Measurements from ENCODE around the gene KMT5C.

DNA sequence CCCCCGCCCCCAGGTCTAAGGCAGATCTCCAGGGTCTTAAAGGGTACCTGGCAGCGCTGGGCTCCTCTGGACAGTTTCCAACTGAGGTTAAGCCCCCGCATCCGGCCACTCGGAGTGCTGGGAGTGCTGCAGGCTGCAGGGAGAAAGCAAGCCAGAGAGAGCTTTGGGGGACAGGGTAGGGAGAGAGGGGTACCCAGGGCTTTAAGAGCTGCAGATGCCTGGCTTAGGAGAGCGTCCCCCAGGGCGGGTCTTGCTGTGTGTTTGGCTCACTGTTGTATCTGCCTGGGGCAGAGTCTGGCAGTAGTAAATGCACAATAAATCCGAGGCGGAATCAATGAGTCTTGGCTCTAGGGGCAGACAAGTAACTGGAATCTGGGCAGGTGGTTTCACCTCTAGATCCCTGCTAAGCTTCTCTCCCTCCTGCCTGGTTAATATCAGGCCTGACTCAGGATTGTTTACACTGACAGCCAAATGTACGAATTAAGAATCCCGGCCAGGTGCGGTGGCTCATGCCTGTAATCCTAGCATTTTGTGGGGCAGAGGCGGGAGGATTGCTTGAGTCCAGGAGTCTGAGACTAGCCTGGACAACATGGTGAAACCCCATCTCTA is 15.6 kb downstream of the KMT5C start:
- TF ChIP-seq, protein P1, sequence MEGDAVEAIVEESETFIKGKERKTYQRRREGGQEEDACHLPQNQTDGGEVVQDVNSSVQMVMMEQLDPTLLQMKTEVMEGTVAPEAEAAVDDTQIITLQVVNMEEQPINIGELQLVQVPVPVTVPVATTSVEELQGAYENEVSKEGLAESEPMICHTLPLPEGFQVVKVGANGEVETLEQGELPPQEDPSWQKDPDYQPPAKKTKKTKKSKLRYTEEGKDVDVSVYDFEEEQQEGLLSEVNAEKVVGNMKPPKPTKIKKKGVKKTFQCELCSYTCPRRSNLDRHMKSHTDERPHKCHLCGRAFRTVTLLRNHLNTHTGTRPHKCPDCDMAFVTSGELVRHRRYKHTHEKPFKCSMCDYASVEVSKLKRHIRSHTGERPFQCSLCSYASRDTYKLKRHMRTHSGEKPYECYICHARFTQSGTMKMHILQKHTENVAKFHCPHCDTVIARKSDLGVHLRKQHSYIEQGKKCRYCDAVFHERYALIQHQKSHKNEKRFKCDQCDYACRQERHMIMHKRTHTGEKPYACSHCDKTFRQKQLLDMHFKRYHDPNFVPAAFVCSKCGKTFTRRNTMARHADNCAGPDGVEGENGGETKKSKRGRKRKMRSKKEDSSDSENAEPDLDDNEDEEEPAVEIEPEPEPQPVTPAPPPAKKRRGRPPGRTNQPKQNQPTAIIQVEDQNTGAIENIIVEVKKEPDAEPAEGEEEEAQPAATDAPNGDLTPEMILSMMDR (IDR thresholded peaks at IDR 0.05), result no peak
- TF ChIP-seq POLR2A (IDR thresholded peaks at IDR 0.05) (no peak), EP300 (IDR thresholded peaks at IDR 0.05) (no peak), POLR2AphosphoS5 (IDR thresholded peaks at IDR 0.05) (no peak)

Measured in upper lobe of left lung (tissue), 4 donors.